ENCODE measurements around the gene STRN.

DNA sequence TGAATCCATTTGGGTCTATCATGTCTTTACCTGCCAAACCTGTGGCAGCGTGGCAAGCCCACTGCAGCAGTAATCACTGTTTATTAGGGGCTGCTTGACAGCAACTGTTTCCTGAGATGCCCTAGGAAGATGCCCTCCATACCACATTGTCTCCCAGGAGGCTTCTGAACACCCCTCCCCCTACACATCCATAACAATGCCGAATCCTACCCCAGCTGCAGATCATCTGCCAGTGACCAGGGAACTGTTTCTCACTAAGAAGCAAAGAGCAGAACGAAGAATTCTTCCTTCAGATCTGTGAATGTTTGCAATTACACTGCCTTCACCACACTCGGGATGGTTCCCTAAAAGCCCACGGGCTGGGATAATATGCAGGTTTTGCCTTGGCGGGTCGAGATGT, 142.1 kb downstream of the STRN start:
- TF ChIP-seq, protein P1, sequence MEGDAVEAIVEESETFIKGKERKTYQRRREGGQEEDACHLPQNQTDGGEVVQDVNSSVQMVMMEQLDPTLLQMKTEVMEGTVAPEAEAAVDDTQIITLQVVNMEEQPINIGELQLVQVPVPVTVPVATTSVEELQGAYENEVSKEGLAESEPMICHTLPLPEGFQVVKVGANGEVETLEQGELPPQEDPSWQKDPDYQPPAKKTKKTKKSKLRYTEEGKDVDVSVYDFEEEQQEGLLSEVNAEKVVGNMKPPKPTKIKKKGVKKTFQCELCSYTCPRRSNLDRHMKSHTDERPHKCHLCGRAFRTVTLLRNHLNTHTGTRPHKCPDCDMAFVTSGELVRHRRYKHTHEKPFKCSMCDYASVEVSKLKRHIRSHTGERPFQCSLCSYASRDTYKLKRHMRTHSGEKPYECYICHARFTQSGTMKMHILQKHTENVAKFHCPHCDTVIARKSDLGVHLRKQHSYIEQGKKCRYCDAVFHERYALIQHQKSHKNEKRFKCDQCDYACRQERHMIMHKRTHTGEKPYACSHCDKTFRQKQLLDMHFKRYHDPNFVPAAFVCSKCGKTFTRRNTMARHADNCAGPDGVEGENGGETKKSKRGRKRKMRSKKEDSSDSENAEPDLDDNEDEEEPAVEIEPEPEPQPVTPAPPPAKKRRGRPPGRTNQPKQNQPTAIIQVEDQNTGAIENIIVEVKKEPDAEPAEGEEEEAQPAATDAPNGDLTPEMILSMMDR (IDR thresholded peaks at IDR 0.05) = no peak
- no peak for TF ChIP-seq POLR2A (IDR thresholded peaks at IDR 0.05)
